C4-2B (cell line): ENCODE results near the gene PRSS1.

ENCODE experiments used
- CTCF ChIP-seq: fragments of 450-650 bp; conservative IDR thresholded peaks from 2 replicates; pipeline ENCODE4 v1.5.1; 2017; ENCODE audit warnings: mild to moderate bottlenecking
- ZFX ChIP-seq: fragments of 450-650 bp; IDR thresholded peaks from 2 replicates; pipeline ENCODE4 v1.6.1; 2017

- TF ChIP-seq CTCF (no peak), ZFX (no peak)
Observed at GRCh38 chr7:142740786-142741185, 8.5 kb upstream of the PRSS1 start.
